Suprapubic skin (tissue), 4 donors: Measurements from ENCODE around the gene CD44. TPM values are rescaled to one million over a fixed set of nuclear protein-coding genes. Genes with fewer than 3 reads are reported as not detected.

Source experiments
- DNase-seq, 2 donors: peaks; one replicate each; pipeline ENCODE4 v3.0.0-alpha.2; 2019; ENCODE audit warnings: low spot score in 2 of 2
- H3K27ac ChIP-seq: fragments of 200-600 bp; sonication (generic); one replicate; pipeline ENCODE4 v1.5.1; 2019
- H3K27me3 ChIP-seq: fragments of 200-600 bp; sonication (generic); one replicate; pipeline ENCODE4 v1.5.1; 2019
- H3K36me3 ChIP-seq: fragments of 200-600 bp; sonication (generic); one replicate; pipeline ENCODE4 v1.5.1; 2019
- H3K4me1 ChIP-seq: fragments of 200-600 bp; sonication (generic); one replicate; pipeline ENCODE4 v1.5.1; 2019
- H3K4me3 ChIP-seq: fragments of 200-600 bp; sonication (generic); one replicate; pipeline ENCODE4 v1.5.1; 2019; ENCODE audit warnings: mild to moderate bottlenecking
- H3K9me3 ChIP-seq: fragments of 200-600 bp; sonication (generic); one replicate; pipeline ENCODE4 v1.5.1; 2019
- EP300 ChIP-seq: sonication (generic); formaldehyde crosslinking; IDR thresholded peaks from one replicate; pipeline ENCODE4 v1.6.1; 2017; ENCODE audit warnings: antibody characterized with exemption
- POLR2A ChIP-seq, 2 donors: fragments of 450-650 bp; IDR thresholded peaks; one replicate each; pipeline ENCODE4 v1.6.1; 2017; ENCODE audit warnings: antibody characterized with exemption in 2 of 2, mild to moderate bottlenecking in 2 of 2, moderate library complexity in 2 of 2
- POLR2AphosphoS5 ChIP-seq, 3 donors: sonication (generic); formaldehyde crosslinking; IDR thresholded peaks; one replicate each; pipeline ENCODE4 v1.6.1; 2017; ENCODE audit warnings: antibody characterized with exemption in 3 of 3
- WGBS: methylation state at CpG from one replicate; pipeline ENCODE4 v1.1.5; 2018; 5-methylcytosine and 5-hydroxymethylcytosine counted together
- total RNA-seq, 4 donors: library from RNA; depleted of rRNA; stranded (reverse); fragments of >200 nt; gene quantifications; one replicate each; pipeline ENCODE4 v1.1.0, GENCODE V29; 2016
- TF ChIP-seq, protein P1 (sequence below), 2 donors: fragments of 200-600 bp in 1 of 2; fragments of 450-650 bp in 1 of 2; sonication (generic) in 1 of 2; IDR thresholded peaks; one replicate each; pipeline ENCODE4 v1.5.1; 2016 to 2019; ENCODE audit warnings: antibody characterized with exemption in 2 of 2, mild to moderate bottlenecking in 1 of 2, moderate library complexity in 1 of 2

Gene CD44
- total RNA-seq, 4 donors from 2014 or later, result 1,361 to 2,207 (median 1,502) TPM

DNA sequence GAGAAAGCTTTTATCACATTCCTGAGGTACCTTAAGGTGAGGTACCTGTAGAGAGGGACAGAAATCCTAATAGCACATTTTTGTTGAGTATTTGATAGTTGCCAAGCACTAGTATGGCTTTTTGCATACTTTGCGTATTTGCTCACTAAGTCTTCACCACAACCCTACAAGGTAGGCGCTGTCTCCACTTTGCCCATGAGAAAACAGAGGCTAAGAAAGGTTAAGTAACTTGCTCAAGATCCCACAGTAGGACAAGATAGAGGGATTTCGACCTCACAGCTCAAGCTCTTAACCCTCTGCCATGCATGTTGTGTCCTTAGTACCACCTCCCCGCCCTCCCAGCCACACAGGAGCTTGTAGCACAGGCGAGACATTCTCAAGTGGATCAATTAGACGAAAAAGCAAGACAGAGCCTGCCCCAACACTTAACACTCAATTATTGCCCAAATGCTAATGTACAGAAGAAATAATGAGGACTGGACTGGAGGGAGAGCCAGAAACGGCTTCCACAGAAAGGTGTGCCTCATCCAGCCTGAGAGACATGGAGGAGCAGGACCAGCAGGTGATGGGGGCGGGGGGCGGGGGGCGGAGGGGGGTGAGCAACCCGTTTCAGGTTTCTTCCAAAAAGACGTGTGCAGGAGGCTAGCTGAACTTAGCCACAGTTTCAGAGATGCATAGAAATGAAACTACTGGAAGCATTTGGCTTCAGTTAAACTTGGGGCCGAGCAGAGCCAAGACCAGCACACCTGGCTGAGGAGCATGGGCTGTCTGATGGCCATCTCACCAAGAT is 26.7 kb upstream of the CD44 start:
- H3K4me3 ChIP-seq, result no peak overlapping the region
- WGBS, result 69% methylated on average over 13 of the region's 13 CpGs
- peak overlapping the region; percentile 74 for H3K27ac ChIP-seq
- H3K27me3 ChIP-seq, result no peaks in the 10 kb centered on the region
- no peaks in the 10 kb centered on the region for H3K9me3 ChIP-seq
- TF ChIP-seq EP300, result no peak
- TF ChIP-seq POLR2A (IDR thresholded peaks at IDR 0.05), result no peak
- no peak for TF ChIP-seq POLR2AphosphoS5 (IDR thresholded peaks at IDR 0.05)
- TF ChIP-seq, protein P1, sequence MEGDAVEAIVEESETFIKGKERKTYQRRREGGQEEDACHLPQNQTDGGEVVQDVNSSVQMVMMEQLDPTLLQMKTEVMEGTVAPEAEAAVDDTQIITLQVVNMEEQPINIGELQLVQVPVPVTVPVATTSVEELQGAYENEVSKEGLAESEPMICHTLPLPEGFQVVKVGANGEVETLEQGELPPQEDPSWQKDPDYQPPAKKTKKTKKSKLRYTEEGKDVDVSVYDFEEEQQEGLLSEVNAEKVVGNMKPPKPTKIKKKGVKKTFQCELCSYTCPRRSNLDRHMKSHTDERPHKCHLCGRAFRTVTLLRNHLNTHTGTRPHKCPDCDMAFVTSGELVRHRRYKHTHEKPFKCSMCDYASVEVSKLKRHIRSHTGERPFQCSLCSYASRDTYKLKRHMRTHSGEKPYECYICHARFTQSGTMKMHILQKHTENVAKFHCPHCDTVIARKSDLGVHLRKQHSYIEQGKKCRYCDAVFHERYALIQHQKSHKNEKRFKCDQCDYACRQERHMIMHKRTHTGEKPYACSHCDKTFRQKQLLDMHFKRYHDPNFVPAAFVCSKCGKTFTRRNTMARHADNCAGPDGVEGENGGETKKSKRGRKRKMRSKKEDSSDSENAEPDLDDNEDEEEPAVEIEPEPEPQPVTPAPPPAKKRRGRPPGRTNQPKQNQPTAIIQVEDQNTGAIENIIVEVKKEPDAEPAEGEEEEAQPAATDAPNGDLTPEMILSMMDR (IDR thresholded peaks at IDR 0.05), result no peak
- no peak for DNase-seq
- no peaks in the 10 kb centered on the region for H3K36me3 ChIP-seq
- peaks cover 57% of the 10 kb centered on the region for H3K4me1 ChIP-seq

DNA sequence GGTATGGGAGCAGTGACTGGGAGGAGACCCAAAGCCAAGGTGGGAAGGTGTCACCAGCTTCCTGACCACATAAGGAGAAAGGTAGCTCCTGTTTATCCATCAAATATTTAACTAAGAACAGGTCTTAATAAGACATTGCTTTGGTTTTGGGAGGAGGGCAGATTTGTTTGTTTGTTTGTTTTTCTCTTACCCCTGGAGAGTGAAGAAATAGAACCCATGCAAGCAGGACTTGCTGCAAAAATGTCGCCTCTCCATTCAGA is 26.2 kb upstream of the CD44 start:
- Histone ChIP-seq H3K36me3 (no peaks in the 10 kb centered on the region), H3K27ac (peak overlapping the region; percentile 74), H3K4me1 (peaks cover 58% of the 10 kb centered on the region), H3K27me3 (no peaks in the 10 kb centered on the region), H3K9me3 (no peaks in the 10 kb centered on the region), H3K4me3 (no peak overlapping the region)
- TF ChIP-seq, protein P1 (IDR thresholded peaks at IDR 0.05), result no peak
- no peak for TF ChIP-seq POLR2AphosphoS5 (IDR thresholded peaks at IDR 0.05)
- TF ChIP-seq EP300, result no peak
- TF ChIP-seq POLR2A (IDR thresholded peaks at IDR 0.05), result no peak
- 100% methylated on average over 1 of the region's 1 CpG for WGBS
- no peak for DNase-seq

DNA sequence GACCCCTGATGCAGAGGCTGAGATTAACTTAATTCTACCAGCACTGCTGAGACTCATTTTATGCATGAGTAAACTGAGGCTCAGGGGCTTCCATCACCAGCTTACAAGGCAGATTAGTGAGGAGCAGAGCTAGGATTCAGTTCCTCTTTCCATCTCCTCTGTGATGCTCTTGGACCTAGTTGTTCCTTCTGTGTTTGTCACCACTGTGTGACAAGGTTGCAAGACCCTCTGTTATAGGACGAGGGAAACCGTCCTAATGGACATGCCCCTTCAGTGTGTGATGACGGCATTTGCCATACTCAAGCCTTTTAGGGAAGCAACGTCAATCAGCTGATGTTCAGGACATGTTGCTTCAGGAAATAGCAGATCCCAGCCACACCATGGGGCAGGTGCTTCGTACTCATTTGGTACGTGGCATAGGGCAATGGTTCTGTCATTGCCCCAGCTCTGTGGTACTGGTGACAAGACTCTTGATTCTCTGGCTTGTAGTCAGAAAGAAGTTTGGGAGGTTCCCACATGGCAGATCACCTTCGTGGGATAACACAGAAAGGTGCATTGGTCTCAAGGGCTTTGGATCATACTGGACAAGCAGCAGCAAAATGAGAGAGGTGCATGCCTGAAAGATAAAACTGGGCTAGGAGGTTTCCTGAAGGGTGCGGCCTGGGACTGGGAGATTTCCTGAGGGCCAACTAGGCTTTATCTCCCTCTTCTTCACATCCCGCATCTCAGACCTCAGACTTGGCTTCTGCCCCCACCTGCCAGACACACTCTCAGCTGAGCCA is 23.9 kb upstream of the CD44 start:
- Histone ChIP-seq H3K27me3 (no peaks in the 10 kb centered on the region), H3K27ac (peak overlapping the region; percentile 76), H3K36me3 (no peaks in the 10 kb centered on the region), H3K4me1 (peaks cover 51% of the 10 kb centered on the region), H3K4me3 (no peak overlapping the region), H3K9me3 (no peaks in the 10 kb centered on the region)
- TF ChIP-seq EP300 (no peak), POLR2A (IDR thresholded peaks at IDR 0.05) (no peak), POLR2AphosphoS5 (IDR thresholded peaks at IDR 0.05) (no peak)
- TF ChIP-seq, protein P1 (IDR thresholded peaks at IDR 0.05), result no peak
- DNase-seq, result no peak
- 60% methylated on average over 9 of the region's 9 CpGs for WGBS

DNA sequence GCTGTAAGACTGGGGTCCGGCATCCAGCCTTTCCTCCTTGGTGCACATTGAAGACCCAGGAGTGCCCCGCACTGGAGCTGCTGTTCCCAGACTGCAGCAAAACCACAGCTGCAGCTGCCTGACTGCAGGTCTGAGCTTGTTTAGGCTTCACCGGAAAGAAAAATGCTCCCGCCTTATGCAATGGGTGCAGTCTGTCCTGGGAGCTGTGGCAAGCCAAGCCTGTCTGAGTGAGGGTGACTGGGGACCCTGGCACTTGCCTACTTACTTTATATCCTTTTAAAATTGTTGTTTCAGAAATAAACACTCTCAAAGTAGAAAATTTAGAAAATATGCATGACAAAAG is 23.3 kb upstream of the CD44 start:
- no peaks in the 10 kb centered on the region for H3K36me3 ChIP-seq
- no peaks in the 10 kb centered on the region for H3K9me3 ChIP-seq
- no peak for DNase-seq
- H3K4me1 ChIP-seq, result peaks cover 46% of the 10 kb centered on the region
- 35% methylated on average over 4 of the region's 4 CpGs for WGBS
- no peak overlapping the region for H3K4me3 ChIP-seq
- H3K27ac ChIP-seq, result peak overlapping the region; percentile 76
- TF ChIP-seq, protein P1 (IDR thresholded peaks at IDR 0.05), result no peak
- no peak for TF ChIP-seq POLR2A (IDR thresholded peaks at IDR 0.05)
- TF ChIP-seq POLR2AphosphoS5 (IDR thresholded peaks at IDR 0.05), result peak in 1 of 3 donors; percentile 15
- no peaks in the 10 kb centered on the region for H3K27me3 ChIP-seq

DNA sequence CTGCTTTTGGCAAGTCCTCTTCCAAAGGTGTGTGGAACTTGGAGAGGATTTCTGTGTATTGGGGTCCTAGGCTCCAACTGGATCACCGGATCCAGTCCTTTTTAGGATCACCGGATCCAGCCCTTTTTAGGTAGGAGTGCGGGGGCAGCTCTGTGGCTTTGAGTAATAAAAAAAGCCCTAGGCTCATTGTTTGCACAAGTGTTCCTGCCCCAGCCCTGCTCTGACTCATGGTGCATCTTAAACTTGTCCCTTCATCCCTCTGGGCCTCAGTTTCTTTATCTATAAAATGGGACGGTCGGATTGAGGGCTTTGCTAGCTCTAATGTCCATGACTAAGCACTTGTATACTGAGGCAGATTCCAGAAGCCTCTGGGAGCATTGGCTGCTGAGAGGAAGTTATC is 22.7 kb upstream of the CD44 start:
- Histone ChIP-seq H3K4me1 (peaks cover 40% of the 10 kb centered on the region), H3K4me3 (no peak overlapping the region), H3K27ac (peak overlapping the region; percentile 76), H3K27me3 (no peaks in the 10 kb centered on the region), H3K9me3 (no peaks in the 10 kb centered on the region), H3K36me3 (no peaks in the 10 kb centered on the region)
- 59% methylated on average over 5 of the region's 5 CpGs for WGBS
- TF ChIP-seq EP300 (no peak), POLR2AphosphoS5 (IDR thresholded peaks at IDR 0.05) (no peak), POLR2A (IDR thresholded peaks at IDR 0.05) (no peak)
- TF ChIP-seq, protein P1 (IDR thresholded peaks at IDR 0.05), result no peak
- DNase-seq, result no peak
